Endothelial cell of umbilical vein (primary cell): ENCODE measurements around the gene TNIP3.

ENCODE experiments used
- CTCF ChIP-seq, 2 donors: IDR thresholded peaks; 1 replicate in 1 of 2; 2 replicates in 1 of 2; pipeline ENCODE4 v1.5.1; 2011; ENCODE audit warnings: low read length in 2 of 2, mild to moderate bottlenecking in 2 of 2, moderate library complexity in 2 of 2, control low read depth in 1 of 2, inconsistent platforms in 1 of 2, low read depth in 1 of 2; ENCODE audit not compliant: insufficient read depth in 1 of 2; ENCODE audit errors: extremely low read depth in 1 of 2
- EZH2 ChIP-seq: IDR thresholded peaks from 2 replicates; pipeline ENCODE4 v1.6.1; 2012; ENCODE audit warnings: borderline replicate concordance, low read depth, mild to moderate bottlenecking, moderate library complexity, low read length, inconsistent platforms; ENCODE audit not compliant: severe bottlenecking
- FOS ChIP-seq: IDR thresholded peaks from 2 replicates; pipeline ENCODE4 v1.6.1; 2011; ENCODE audit warnings: mild to moderate bottlenecking, low read length, moderate library complexity, borderline replicate concordance; ENCODE audit not compliant: insufficient read depth
- MYC ChIP-seq: IDR thresholded peaks from one replicate; pipeline ENCODE4 v1.6.1; 2011; ENCODE audit warnings: mild to moderate bottlenecking, low read depth, low read length
- POLR2A ChIP-seq: IDR thresholded peaks from 2 replicates; pipeline ENCODE4 v1.6.1; 2012; ENCODE audit warnings: low read depth, mild to moderate bottlenecking, control low read depth, low read length
- POLR2AphosphoS5 ChIP-seq: IDR thresholded peaks from 2 replicates; pipeline ENCODE4 v1.6.1; 2012; ENCODE audit warnings: low read depth, mild to moderate bottlenecking, control low read depth, low read length, moderate library complexity; ENCODE audit not compliant: insufficient read depth

DNA sequence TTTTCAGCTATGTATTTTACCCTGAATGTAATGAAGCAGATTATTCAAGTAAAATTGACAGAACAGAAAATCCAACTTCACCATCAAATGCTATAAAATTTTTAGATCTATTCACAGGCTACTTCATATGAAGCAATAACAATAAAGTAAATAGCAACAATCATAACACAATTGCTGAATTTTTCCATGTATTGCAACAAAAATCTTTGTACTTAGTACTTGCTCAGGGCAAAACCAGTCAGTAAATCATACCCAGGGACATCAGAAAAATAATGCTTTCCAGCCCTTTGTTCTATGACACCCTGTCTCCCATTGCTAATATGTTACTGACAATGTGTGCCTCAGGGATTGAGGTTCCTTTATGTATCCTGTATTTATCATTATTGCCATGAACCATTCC lies 15.5 kb downstream of the TNIP3 start:
- TF ChIP-seq CTCF (IDR thresholded peaks at IDR 0.05; ENCODE audit: extremely low read depth in 1 of 2, insufficient read depth in 1 of 2, low read depth in 1 of 2, low read length in 2 of 2) (no peak), FOS (no peak), EZH2 (no peak), MYC (no peak), POLR2AphosphoS5 (no peak), POLR2A (no peak)
